Measurements from ENCODE around the gene BUB1B.
A peak's percentile ranks its signal among the peaks of the same experiment; 100 is the strongest.

BUB1B gene

GRCh38 chr15:40248006-40248783 is 87.3 kb downstream of the BUB1B start:
- Mint-ChIP-seq H3K36me3 (ENCODE audit: low read depth) (no peaks in the 10 kb centered on the region), H3K4me1 (ENCODE audit: low read depth) (peaks cover 4% of the 10 kb centered on the region), H3K4me3 (no peak overlapping the region), H3K27me3 (peaks cover 17% of the 10 kb centered on the region), H3K9me3 (no peaks in the 10 kb centered on the region), H3K27ac (no peak overlapping the region)
- no peak for DNase-seq

DNA sequence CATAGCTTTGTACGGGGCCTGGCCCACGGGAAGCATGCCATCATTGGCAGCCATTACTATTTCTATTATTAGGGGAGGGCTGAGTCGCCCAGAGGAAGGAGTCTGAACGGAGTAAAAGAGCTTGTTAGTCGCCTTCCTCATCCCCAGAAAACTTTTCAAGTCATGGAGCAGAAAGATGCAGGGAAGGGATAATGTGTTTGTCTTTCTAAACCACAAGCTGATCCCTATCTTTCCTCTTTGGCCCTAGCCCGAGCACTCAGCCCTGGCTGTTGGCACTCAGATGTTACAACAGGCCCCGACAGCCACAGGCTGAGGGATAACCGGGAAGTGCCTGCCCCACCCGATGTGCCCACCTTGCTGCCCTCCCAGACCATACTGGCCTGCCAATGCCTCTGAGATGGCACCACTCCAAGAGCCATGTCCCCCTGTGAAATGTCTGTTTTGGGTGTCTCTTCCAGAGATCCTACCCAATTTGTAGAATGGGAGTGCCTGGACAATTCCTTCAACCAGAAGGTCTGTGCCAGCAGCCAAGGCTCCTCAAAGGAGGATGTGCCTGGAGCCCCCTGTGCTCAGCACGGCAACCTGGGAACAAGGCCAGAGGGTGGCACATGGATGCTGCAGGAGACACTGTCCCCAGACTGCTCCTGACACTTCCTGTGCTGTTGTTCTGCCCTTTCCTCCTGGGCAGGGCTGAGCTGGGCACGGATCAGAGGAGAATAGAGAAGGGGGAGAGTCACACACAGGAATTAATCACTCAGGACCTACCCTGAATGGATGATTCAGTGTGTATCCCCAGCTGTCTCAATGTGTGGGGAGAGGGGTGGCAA is 88.8 kb downstream of the BUB1B start:
- H3K9me3 Mint-ChIP-seq = no peaks in the 10 kb centered on the region
- no peak for DNase-seq
- H3K4me3 Mint-ChIP-seq = no peak overlapping the region
- H3K27me3 Mint-ChIP-seq = peaks cover 32% of the 10 kb centered on the region
- H3K4me1 Mint-ChIP-seq (ENCODE audit: low read depth) = peaks cover 8% of the 10 kb centered on the region
- no peaks in the 10 kb centered on the region for H3K36me3 Mint-ChIP-seq (ENCODE audit: low read depth)
- H3K27ac Mint-ChIP-seq = no peak overlapping the region

- Mint-ChIP-seq H3K4me1 (ENCODE audit: low read depth) (peaks cover 8% of the 10 kb centered on the region), H3K27ac (no peak overlapping the region), H3K36me3 (ENCODE audit: low read depth) (no peaks in the 10 kb centered on the region), H3K9me3 (no peaks in the 10 kb centered on the region), H3K4me3 (no peak overlapping the region), H3K27me3 (peaks cover 36% of the 10 kb centered on the region)
- no peak for DNase-seq
These were observed 89.4 kb downstream of the BUB1B start for GRCh38 chr15:40250304-40250656.

DNA sequence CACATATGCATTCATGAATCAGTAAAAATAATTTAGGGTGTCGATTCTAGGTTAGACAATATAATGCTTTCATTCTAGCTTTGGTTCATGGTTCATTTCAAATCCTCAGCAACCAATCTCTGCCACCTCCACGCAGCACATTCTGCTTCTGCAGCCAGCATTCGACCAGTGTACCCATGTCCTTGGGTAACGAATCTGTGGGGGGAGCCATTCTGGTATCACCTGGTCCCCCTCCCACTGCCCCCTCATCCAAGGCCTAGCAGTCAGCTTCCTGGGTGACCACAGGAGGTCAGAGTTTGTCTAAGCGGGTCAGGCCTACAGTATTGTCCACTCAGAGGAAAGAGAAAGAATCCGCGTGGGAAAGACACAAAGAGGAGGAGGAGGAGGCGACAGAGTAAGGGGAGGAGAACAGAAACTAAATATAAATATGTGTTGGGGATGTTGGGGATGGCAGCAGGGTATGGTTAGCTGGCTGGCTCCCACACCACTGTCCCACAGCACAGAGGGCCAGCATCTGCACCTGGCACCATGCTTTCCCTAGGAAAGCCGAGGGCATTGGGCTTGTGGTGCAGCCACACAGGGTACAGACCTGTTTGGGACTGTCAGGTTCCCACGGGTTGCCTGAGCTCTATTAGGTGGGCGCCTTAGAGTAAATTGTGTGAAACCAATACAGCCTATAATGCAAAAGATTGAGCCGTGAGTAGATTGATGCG is 90.1 kb downstream of the BUB1B start:
- Mint-ChIP-seq H3K27me3 (peaks cover 36% of the 10 kb centered on the region), H3K27ac (no peak overlapping the region), H3K36me3 (ENCODE audit: low read depth) (no peaks in the 10 kb centered on the region), H3K4me1 (ENCODE audit: low read depth) (peaks cover 8% of the 10 kb centered on the region), H3K9me3 (no peaks in the 10 kb centered on the region), H3K4me3 (no peak overlapping the region)
- no peak for DNase-seq

DNA sequence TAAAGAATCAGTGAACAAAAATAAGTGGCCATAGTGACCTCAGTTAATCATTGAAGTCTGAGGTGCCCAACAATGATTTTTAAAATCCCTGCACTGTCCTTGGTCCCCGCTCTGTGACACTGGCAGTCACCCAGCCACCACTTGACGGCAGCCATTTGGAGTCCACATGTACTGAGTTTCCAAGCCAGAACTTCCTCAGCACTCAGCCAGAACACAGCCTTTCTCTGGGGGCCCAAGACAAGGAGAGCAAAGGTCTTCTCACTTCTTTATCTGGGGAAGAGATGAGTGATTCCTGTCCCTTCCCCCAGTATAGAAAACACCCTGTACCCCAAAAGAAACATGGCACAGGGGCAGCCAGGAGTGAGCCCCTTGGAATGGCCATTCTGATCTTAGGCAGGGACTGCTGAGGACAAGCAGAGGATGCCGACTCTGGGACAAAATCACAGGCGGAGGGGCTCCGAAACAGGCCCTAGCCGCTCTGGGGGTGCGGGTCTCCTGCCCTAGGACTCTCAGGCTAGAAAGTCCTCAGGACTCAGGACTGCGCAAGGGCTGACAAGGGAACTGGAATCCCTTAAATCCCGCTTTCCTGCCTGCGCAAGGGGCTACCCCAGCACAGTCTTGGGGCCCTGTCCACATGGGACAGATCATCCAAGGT is 90.7 kb downstream of the BUB1B start:
- Mint-ChIP-seq H3K9me3 (no peaks in the 10 kb centered on the region), H3K27me3 (peaks cover 36% of the 10 kb centered on the region), H3K36me3 (ENCODE audit: low read depth) (no peaks in the 10 kb centered on the region), H3K27ac (no peak overlapping the region), H3K4me3 (no peak overlapping the region), H3K4me1 (ENCODE audit: low read depth) (peaks cover 8% of the 10 kb centered on the region)
- no peak for DNase-seq

DNA sequence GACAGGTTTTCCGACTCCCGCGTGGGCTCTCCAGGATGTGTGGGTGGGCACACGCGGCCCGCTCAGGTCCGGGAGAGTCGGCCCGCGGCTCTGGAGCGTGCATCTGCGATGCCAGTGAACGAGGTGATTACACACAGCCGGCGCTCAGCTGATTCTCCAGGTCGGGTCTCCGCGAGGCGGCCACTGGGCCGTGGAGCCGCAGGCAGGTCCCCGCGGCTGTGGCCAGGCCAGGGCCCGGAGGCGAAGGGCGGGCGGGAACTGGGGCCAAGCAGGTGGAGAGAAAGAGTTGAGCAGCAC is 91.2 kb downstream of the BUB1B start:
- DNase-seq = no peak
- peaks cover 8% of the 10 kb centered on the region for H3K4me1 Mint-ChIP-seq (ENCODE audit: low read depth)
- H3K9me3 Mint-ChIP-seq = no peaks in the 10 kb centered on the region
- no peak overlapping the region for H3K27ac Mint-ChIP-seq
- H3K36me3 Mint-ChIP-seq (ENCODE audit: low read depth) = no peaks in the 10 kb centered on the region
- peaks cover 36% of the 10 kb centered on the region for H3K27me3 Mint-ChIP-seq
- H3K4me3 Mint-ChIP-seq = no peak overlapping the region

- Mint-ChIP-seq H3K27me3 (peaks cover 36% of the 10 kb centered on the region), H3K4me1 (ENCODE audit: low read depth) (peaks cover 8% of the 10 kb centered on the region), H3K9me3 (no peaks in the 10 kb centered on the region), H3K36me3 (ENCODE audit: low read depth) (no peaks in the 10 kb centered on the region), H3K27ac (no peak overlapping the region), H3K4me3 (peak overlapping the region; percentile 65)
- DNase-seq = peak; percentile 52
These were observed 91.7 kb downstream of the BUB1B start for GRCh38 chr15:40252438-40253166.

- no peak for DNase-seq
- Mint-ChIP-seq H3K9me3 (no peaks in the 10 kb centered on the region), H3K27me3 (peaks cover 36% of the 10 kb centered on the region), H3K27ac (no peak overlapping the region), H3K36me3 (ENCODE audit: low read depth) (no peaks in the 10 kb centered on the region), H3K4me3 (peak overlapping the region; percentile 65), H3K4me1 (ENCODE audit: low read depth) (peaks cover 8% of the 10 kb centered on the region)
These were observed 92.4 kb downstream of the BUB1B start for GRCh38 chr15:40253167-40253790.

DNA sequence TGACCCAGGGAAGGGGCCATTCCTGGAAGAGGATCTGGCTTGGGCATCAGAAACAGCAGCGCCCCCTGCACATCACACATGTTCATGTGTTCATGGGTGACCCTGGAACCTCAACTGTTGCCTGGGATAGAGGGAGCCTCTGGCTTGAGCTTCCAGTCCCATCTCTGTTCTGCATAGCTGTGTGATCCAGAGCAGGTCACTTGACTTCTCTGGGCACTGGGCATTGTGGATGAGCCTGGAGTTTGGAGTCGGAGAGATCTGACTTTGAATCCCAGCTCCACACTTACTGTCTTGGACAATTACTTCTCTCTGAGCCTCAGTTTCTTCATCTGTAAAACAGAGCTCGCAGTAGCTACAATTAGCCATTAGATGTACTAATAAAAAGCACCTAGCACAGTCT is 93.6 kb downstream of the BUB1B start:
- Mint-ChIP-seq H3K36me3 (ENCODE audit: low read depth) (no peaks in the 10 kb centered on the region), H3K27ac (no peak overlapping the region), H3K9me3 (no peaks in the 10 kb centered on the region), H3K4me3 (no peak overlapping the region), H3K4me1 (ENCODE audit: low read depth) (peaks cover 8% of the 10 kb centered on the region), H3K27me3 (peaks cover 36% of the 10 kb centered on the region)
- DNase-seq = no peak

GRCh38 chr15:40255033-40255432 is 94.2 kb downstream of the BUB1B start:
- Mint-ChIP-seq H3K27me3 (peaks cover 35% of the 10 kb centered on the region), H3K9me3 (no peaks in the 10 kb centered on the region), H3K27ac (no peak overlapping the region), H3K4me1 (ENCODE audit: low read depth) (peaks cover 8% of the 10 kb centered on the region), H3K36me3 (ENCODE audit: low read depth) (no peaks in the 10 kb centered on the region), H3K4me3 (no peak overlapping the region)
- DNase-seq = no peak

DNA sequence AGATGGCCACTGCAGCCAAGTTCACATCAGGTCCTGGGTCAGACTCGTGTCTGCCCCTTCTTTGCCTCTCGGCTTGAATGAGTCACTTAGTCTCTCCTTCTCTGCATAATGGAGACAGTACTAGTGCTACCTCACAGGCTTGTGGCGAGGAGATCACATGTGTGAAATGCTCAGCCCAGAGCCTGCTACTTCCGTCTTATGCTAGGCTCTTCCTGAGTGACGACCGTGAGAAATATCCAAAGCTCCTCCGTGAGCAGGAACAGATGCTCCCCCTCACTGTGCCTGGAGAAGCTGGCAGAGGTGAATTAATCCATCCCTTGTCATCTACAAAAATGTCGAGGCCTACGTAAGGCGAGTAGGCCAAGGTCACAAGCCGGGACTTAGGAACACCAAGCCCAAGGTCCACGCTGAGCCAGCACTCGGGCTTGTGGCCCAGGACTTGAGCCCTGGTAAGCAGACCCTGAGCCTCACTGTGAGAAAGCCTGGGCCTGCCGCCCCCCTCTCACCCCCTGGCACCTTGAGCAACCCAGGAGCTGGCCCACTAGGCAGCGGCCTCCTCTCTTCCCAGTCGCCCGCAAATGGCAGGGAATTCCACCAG is 95.9 kb downstream of the BUB1B start:
- no peaks in the 10 kb centered on the region for H3K9me3 Mint-ChIP-seq
- H3K27ac Mint-ChIP-seq = no peak overlapping the region
- H3K4me1 Mint-ChIP-seq (ENCODE audit: low read depth) = peaks cover 8% of the 10 kb centered on the region
- no peak overlapping the region for H3K4me3 Mint-ChIP-seq
- H3K27me3 Mint-ChIP-seq = peaks cover 27% of the 10 kb centered on the region
- DNase-seq = no peak
- H3K36me3 Mint-ChIP-seq (ENCODE audit: low read depth) = no peaks in the 10 kb centered on the region

DNA sequence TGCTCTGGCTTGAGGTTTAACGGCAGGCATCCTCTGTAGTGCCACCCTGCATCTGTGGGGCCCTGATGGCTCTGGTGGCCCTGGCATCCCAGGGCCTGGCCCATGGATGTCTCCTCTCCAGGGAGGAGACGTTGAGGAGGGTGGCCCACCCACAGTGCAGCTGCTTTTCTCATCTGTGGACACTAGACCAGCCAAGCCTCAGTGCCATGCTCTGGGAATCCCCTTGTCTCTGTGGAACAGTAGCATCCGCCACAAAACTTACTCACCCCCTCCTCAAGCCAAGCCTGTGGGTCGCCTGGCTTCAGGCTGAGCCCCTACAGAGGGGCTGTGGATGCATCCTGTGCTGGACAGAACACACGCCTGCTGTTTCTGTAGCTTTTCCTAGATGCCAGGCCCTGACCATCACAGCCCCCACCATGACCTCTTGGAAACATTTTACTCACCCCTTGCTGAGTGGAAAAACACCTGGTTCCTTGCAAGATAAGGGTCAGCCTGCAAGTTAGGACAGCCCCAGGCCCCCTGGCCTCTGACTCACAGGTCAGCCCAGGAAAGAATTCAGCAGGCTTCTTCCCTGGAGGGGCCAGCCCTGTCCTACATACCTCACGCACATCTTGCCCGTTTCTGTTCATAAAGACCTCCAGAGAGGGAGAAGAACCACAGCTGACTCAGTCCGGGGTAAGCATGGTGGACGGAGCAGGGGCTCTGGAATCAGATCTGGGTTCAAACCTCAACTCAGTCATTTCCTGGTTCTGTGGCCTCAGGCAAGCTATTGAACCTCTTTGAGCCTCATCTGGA is 97.0 kb downstream of the BUB1B start:
- no peak for DNase-seq
- Mint-ChIP-seq H3K4me1 (ENCODE audit: low read depth) (peaks cover 8% of the 10 kb centered on the region), H3K27me3 (peaks cover 23% of the 10 kb centered on the region), H3K27ac (no peak overlapping the region), H3K9me3 (no peaks in the 10 kb centered on the region), H3K36me3 (ENCODE audit: low read depth) (no peaks in the 10 kb centered on the region), H3K4me3 (no peak overlapping the region)

GRCh38 chr15:40258544-40258943 is 97.7 kb downstream of the BUB1B start:
- no peak overlapping the region for H3K4me3 Mint-ChIP-seq
- no peak for DNase-seq
- no peaks in the 10 kb centered on the region for H3K9me3 Mint-ChIP-seq
- H3K36me3 Mint-ChIP-seq (ENCODE audit: low read depth) = no peaks in the 10 kb centered on the region
- peaks cover 3% of the 10 kb centered on the region for H3K4me1 Mint-ChIP-seq (ENCODE audit: low read depth)
- H3K27me3 Mint-ChIP-seq = peaks cover 16% of the 10 kb centered on the region
- H3K27ac Mint-ChIP-seq = no peak overlapping the region

Data from activated T-cell treated with anti-CD3 and anti-CD28 coated beads, Interleukin-2, amount 50 U/mL, for 24 hours (primary cell).